ENCODE results near the gene VANGL1. TPM values are rescaled to one million over a fixed set of nuclear protein-coding genes. Genes with fewer than 3 reads are reported as not detected.
"Not testable (repeated sequence)": the region's sequence is repeated elsewhere in the genome, so short reads cannot be mapped to it uniquely, and the experiment has no call there.

VANGL1 gene
- total RNA-seq, 1 experiment from 2014 or later = 22.7 TPM

DNA sequence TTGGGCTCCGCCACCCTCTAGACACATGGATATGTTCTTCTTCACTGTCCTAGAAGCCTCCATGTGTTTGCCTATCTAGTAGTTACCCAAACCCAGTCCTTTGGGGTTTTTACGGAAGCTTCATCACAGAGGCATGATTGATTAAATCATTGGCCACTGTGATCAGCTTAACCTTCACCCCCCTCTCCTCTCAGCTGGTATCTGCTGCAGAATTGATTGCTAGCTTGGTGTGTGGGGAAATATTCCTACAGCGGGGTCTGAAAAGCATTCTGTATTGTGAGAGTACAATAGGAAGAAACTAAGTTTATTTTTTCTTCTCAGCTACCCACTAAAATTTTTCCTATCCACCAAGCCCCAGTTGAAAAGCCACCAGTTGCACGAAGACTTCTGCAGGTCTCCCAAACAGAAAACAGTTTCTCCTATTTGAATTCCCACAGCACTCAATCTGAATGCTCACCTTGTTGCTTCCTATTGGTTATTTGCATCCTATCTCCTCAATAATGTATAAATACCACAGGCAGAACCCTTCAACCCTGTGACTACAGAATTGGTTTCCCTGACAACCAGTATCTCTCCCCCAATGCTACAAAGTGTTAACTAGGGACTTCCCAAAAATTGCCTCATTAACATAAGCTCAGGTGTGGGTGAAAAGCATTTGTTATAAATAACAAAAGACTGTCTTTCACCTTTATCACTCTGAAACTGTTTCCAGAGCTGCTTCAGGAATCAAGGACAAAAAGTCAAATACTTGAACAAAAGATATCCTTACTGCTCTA lies 9.3 kb upstream of the VANGL1 start:
- ChIA-PET CTCF (no interaction called here), POLR2A (no interaction called here)
- BruUV-seq (replicated peaks) = no TSS peak
- TF ChIP-seq POLR2AphosphoS5 (IDR thresholded peaks at IDR 0.05; ENCODE audit: low read depth, low read length) (no peak), TCF7L2 (IDR thresholded peaks at IDR 0.05; ENCODE audit: low read depth, low read length) (no peak), SIN3A (IDR thresholded peaks at IDR 0.05; ENCODE audit: borderline replicate concordance, insufficient read depth, low read depth, low read length) (no peak)
- TF ChIP-seq, protein P1, sequence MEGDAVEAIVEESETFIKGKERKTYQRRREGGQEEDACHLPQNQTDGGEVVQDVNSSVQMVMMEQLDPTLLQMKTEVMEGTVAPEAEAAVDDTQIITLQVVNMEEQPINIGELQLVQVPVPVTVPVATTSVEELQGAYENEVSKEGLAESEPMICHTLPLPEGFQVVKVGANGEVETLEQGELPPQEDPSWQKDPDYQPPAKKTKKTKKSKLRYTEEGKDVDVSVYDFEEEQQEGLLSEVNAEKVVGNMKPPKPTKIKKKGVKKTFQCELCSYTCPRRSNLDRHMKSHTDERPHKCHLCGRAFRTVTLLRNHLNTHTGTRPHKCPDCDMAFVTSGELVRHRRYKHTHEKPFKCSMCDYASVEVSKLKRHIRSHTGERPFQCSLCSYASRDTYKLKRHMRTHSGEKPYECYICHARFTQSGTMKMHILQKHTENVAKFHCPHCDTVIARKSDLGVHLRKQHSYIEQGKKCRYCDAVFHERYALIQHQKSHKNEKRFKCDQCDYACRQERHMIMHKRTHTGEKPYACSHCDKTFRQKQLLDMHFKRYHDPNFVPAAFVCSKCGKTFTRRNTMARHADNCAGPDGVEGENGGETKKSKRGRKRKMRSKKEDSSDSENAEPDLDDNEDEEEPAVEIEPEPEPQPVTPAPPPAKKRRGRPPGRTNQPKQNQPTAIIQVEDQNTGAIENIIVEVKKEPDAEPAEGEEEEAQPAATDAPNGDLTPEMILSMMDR (IDR thresholded peaks at IDR 0.05) = no peak
- TF ChIP-seq, protein P2, sequence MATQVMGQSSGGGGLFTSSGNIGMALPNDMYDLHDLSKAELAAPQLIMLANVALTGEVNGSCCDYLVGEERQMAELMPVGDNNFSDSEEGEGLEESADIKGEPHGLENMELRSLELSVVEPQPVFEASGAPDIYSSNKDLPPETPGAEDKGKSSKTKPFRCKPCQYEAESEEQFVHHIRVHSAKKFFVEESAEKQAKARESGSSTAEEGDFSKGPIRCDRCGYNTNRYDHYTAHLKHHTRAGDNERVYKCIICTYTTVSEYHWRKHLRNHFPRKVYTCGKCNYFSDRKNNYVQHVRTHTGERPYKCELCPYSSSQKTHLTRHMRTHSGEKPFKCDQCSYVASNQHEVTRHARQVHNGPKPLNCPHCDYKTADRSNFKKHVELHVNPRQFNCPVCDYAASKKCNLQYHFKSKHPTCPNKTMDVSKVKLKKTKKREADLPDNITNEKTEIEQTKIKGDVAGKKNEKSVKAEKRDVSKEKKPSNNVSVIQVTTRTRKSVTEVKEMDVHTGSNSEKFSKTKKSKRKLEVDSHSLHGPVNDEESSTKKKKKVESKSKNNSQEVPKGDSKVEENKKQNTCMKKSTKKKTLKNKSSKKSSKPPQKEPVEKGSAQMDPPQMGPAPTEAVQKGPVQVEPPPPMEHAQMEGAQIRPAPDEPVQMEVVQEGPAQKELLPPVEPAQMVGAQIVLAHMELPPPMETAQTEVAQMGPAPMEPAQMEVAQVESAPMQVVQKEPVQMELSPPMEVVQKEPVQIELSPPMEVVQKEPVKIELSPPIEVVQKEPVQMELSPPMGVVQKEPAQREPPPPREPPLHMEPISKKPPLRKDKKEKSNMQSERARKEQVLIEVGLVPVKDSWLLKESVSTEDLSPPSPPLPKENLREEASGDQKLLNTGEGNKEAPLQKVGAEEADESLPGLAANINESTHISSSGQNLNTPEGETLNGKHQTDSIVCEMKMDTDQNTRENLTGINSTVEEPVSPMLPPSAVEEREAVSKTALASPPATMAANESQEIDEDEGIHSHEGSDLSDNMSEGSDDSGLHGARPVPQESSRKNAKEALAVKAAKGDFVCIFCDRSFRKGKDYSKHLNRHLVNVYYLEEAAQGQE (IDR thresholded peaks at IDR 0.05; ENCODE audit: insufficient read depth in 1 of 2, low read depth in 2 of 2, low read length in 1 of 2) = no peak
- in situ Hi-C loops (cut with HindIII; ENCODE audit: low pct_unique_long_range_greater_than_20kb, low sequenced_read_pairs) = no loop called here
- Histone ChIP-seq H3K36me3 (ENCODE audit: control insufficient read depth, insufficient read depth, low read length) (no peaks in the 10 kb centered on the region), H3K4me1 (ENCODE audit: control insufficient read depth, insufficient read depth, low read length) (no peaks in the 10 kb centered on the region), H3K27me3 (ENCODE audit: control insufficient read depth, insufficient read depth, low read length) (no peaks in the 10 kb centered on the region), H3K9me3 (ENCODE audit: control insufficient read depth, insufficient read depth, low read depth, low read length) (no peaks in the 10 kb centered on the region), H3K4me3 (ENCODE audit: low read depth in 2 of 2, low read length in 2 of 2) (no peak overlapping the region), H3K27ac (ENCODE audit: low read length) (no peak overlapping the region)
- intact Hi-C loops (cut with micrococcal nuclease; ENCODE audit: unreplicated experiment) = no loop called here
- DNase-seq (ENCODE audit: low read depth, low spot score) (no peak), ATAC-seq (no peak)

DNA sequence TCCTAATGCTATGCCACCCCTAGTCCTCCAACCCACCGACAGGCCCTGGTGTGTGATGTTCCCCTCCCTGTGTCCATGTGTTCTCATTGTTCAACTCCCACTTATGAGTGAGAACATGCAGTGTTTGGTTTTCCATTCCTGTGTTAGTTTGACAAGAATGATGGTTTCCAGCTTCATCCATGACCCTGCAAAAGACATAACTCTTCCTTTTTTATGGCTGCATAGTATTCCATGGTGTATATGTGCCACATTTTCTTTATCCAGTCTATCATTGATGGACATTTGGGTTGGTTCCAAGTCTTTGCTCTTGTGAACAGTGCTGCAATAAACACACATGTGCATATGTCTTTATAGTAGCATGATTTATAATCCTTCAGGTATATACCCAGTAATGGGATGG lies 8.2 kb upstream of the VANGL1 start:
- BruUV-seq (replicated peaks); H3K9me3 ChIP-seq (ENCODE audit: control insufficient read depth, insufficient read depth, low read depth, low read length); H3K27me3 ChIP-seq (ENCODE audit: control insufficient read depth, insufficient read depth, low read length); H3K4me3 ChIP-seq (ENCODE audit: low read depth in 2 of 2, low read length in 2 of 2); CTCF ChIA-PET; H3K36me3 ChIP-seq (ENCODE audit: control insufficient read depth, insufficient read depth, low read length); H3K27ac ChIP-seq (ENCODE audit: low read length); POLR2A ChIA-PET; ATAC-seq; DNase-seq (ENCODE audit: low read depth, low spot score); intact Hi-C loops (cut with micrococcal nuclease; ENCODE audit: unreplicated experiment); in situ Hi-C loops (cut with HindIII; ENCODE audit: low pct_unique_long_range_greater_than_20kb, low sequenced_read_pairs); H3K4me1 ChIP-seq (ENCODE audit: control insufficient read depth, insufficient read depth, low read length): not testable (repeated sequence)

DNA sequence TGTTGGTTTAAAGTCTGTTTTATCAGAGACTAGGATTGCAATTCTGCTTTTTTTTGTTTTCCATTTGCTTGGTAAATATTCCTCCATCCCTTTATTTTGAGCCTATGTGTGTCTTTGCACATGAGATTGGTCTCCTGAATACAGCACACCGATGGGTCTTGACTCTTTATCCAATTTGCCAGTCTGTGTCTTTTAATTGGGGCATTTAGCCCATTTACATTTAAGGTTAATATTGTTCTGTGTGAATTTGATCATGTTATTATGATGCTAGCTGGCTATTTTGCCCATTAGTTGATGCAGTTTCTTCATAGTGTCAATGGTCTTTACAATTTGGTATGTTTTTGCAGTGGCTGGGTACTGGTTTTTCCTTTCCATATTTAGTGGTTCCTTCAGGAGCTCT lies 4.5 kb upstream of the VANGL1 start:
- ATAC-seq; DNase-seq (ENCODE audit: low read depth, low spot score); intact Hi-C loops (cut with micrococcal nuclease; ENCODE audit: unreplicated experiment); H3K27ac ChIP-seq (ENCODE audit: low read length); H3K4me3 ChIP-seq (ENCODE audit: low read depth in 2 of 2, low read length in 2 of 2); H3K27me3 ChIP-seq (ENCODE audit: control insufficient read depth, insufficient read depth, low read length); BruUV-seq (replicated peaks); CTCF ChIA-PET; in situ Hi-C loops (cut with HindIII; ENCODE audit: low pct_unique_long_range_greater_than_20kb, low sequenced_read_pairs); H3K36me3 ChIP-seq (ENCODE audit: control insufficient read depth, insufficient read depth, low read length); H3K9me3 ChIP-seq (ENCODE audit: control insufficient read depth, insufficient read depth, low read depth, low read length); POLR2A ChIA-PET; H3K4me1 ChIP-seq (ENCODE audit: control insufficient read depth, insufficient read depth, low read length): not testable (repeated sequence)
